ENCODE data around the gene C16orf46. TPM values are rescaled to one million over a fixed set of nuclear protein-coding genes. Genes with fewer than 3 reads are reported as not detected.

C16orf46 gene
- total and polyA plus RNA-seq, 2 donors: 0.63 to 2.4 TPM

GRCh38 chr16:81061871-81062608, 15.0 kb downstream of the C16orf46 start:
- Histone ChIP-seq H3K4me1 (ENCODE audit: insufficient read depth) (no peaks in the 10 kb centered on the region), H3K36me3 (ENCODE audit: insufficient read depth) (no peaks in the 10 kb centered on the region), H3K27ac (ENCODE audit: low read depth) (no peak overlapping the region), H3K4me3 (ENCODE audit: low read depth, low read length) (no peak overlapping the region)
- DNase-seq (ENCODE audit: extremely low spot score): no peak
- WGBS: 77% methylated on average over 10 of the region's 10 CpGs

GRCh38 chr16:81061307-81061640, 15.8 kb downstream of the C16orf46 start:
- WGBS: 83% methylated on average over 10 of the region's 10 CpGs
- Histone ChIP-seq H3K36me3 (ENCODE audit: insufficient read depth) (peaks cover 1% of the 10 kb centered on the region), H3K27ac (ENCODE audit: low read depth) (no peak overlapping the region), H3K4me3 (ENCODE audit: low read depth, low read length) (no peak overlapping the region), H3K4me1 (ENCODE audit: insufficient read depth) (no peaks in the 10 kb centered on the region)
- no peak for DNase-seq (ENCODE audit: extremely low spot score)

GRCh38 chr16:81060576-81061306, 16.3 kb downstream of the C16orf46 start:
- no peak for DNase-seq (ENCODE audit: extremely low spot score)
- Histone ChIP-seq H3K4me1 (ENCODE audit: insufficient read depth) (no peaks in the 10 kb centered on the region), H3K36me3 (ENCODE audit: insufficient read depth) (peaks cover 1% of the 10 kb centered on the region), H3K27ac (ENCODE audit: low read depth) (no peak overlapping the region), H3K4me3 (ENCODE audit: low read depth, low read length) (no peak overlapping the region)
- WGBS: 84% methylated on average over 14 of the region's 14 CpGs

DNA sequence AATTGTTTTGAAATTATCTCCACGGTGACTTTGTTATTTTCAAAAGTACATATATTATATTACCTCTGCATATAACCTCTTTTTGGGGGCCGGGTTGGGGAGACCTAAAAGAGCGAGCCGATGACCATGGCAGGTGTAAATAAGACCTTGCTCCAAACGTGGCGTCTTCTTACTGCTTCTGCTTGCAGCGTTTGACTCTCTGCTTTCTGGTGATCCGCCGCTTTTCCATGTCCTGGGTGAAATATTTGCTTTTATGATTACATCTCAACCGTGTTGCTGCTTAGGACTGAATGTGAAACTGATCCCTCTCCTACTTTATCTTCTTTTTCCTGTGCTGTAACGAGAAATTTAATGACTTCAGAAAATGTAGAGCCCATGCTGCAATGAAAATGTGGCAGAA, 23.3 kb downstream of the C16orf46 start:
- DNase-seq (ENCODE audit: extremely low spot score): no peak
- Histone ChIP-seq H3K4me1 (ENCODE audit: insufficient read depth) (no peaks in the 10 kb centered on the region), H3K36me3 (ENCODE audit: insufficient read depth) (peaks cover 1% of the 10 kb centered on the region), H3K27ac (ENCODE audit: low read depth) (no peak overlapping the region), H3K4me3 (ENCODE audit: low read depth, low read length) (no peak overlapping the region)
- WGBS: 70% methylated on average over 11 of the region's 11 CpGs

- Histone ChIP-seq H3K4me3 (ENCODE audit: low read depth, low read length) (no peak overlapping the region), H3K4me1 (ENCODE audit: insufficient read depth) (no peaks in the 10 kb centered on the region), H3K36me3 (ENCODE audit: insufficient read depth) (peaks cover 11% of the 10 kb centered on the region), H3K27ac (ENCODE audit: low read depth) (no peak overlapping the region)
- WGBS: 96% methylated on average over 2 of the region's 2 CpGs
- DNase-seq (ENCODE audit: extremely low spot score): no peak
Observed at GRCh38 chr16:81042821-81043220, 34.2 kb downstream of the C16orf46 start.

- WGBS: 90% methylated on average over 4 of the region's 4 CpGs
- DNase-seq (ENCODE audit: extremely low spot score): no peak
- Histone ChIP-seq H3K4me3 (ENCODE audit: low read depth, low read length) (no peak overlapping the region), H3K4me1 (ENCODE audit: insufficient read depth) (no peaks in the 10 kb centered on the region), H3K27ac (ENCODE audit: low read depth) (no peak overlapping the region), H3K36me3 (ENCODE audit: insufficient read depth) (peaks cover 11% of the 10 kb centered on the region)
Observed at GRCh38 chr16:81041696-81042095, 35.3 kb downstream of the C16orf46 start.

GRCh38 chr16:81040842-81041241, 36.2 kb downstream of the C16orf46 start:
- H3K4me1 ChIP-seq (ENCODE audit: insufficient read depth): no peaks in the 10 kb centered on the region
- no peak for DNase-seq (ENCODE audit: extremely low spot score)
- H3K4me3 ChIP-seq (ENCODE audit: low read depth, low read length): no peak overlapping the region
- H3K27ac ChIP-seq (ENCODE audit: low read depth): no peak overlapping the region
- H3K36me3 ChIP-seq (ENCODE audit: insufficient read depth): peaks cover 11% of the 10 kb centered on the region
- WGBS: 76% methylated on average over 5 of the region's 5 CpGs

GRCh38 chr16:81040131-81040530, 36.9 kb downstream of the C16orf46 start:
- WGBS: 92% methylated on average over 2 of the region's 2 CpGs

DNA sequence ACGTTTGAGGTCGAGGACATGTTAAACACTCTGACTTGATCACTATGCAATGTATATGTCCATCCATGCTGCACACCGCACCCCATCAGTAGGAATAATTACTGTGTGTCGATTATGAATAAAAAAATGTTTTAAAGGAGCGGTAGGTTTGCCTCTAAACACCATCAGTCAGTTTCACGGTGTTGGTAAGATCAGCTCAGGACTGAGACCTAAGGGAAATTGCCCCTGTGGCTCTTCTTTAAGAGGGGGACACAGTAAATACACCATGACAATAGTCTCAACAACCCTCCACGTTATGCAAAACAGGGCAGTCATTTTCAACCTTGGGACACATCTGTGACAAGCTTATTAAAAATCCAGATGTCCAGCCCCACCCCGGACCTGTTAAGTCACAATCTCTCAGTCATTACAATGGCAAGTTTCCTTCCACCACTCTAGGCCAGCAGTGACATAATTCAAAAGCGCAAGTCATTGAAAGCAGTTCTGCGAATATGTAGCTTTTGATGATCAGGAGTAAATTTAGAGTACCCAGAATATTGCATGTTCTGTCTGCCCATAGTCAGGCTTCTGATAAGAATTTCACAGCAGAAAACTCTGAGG, 40.2 kb downstream of the C16orf46 start:
- DNase-seq (ENCODE audit: extremely low spot score): no peak
- Histone ChIP-seq H3K4me1 (ENCODE audit: insufficient read depth) (no peaks in the 10 kb centered on the region), H3K36me3 (ENCODE audit: insufficient read depth) (peaks cover 3% of the 10 kb centered on the region), H3K27ac (ENCODE audit: low read depth) (no peak overlapping the region), H3K4me3 (ENCODE audit: low read depth, low read length) (peak overlapping the region; percentile 96)
- WGBS: 29% methylated on average over 10 of the region's 10 CpGs

More at GRCh38 chr16:81040131-81040530, 36.9 kb downstream of the C16orf46 start:
- H3K27ac ChIP-seq (ENCODE audit: low read depth): no peak overlapping the region
- peaks cover 11% of the 10 kb centered on the region for H3K36me3 ChIP-seq (ENCODE audit: insufficient read depth)
- H3K4me3 ChIP-seq (ENCODE audit: low read depth, low read length): no peak overlapping the region
- no peaks in the 10 kb centered on the region for H3K4me1 ChIP-seq (ENCODE audit: insufficient read depth)
- DNase-seq (ENCODE audit: extremely low spot score): no peak

DNA sequence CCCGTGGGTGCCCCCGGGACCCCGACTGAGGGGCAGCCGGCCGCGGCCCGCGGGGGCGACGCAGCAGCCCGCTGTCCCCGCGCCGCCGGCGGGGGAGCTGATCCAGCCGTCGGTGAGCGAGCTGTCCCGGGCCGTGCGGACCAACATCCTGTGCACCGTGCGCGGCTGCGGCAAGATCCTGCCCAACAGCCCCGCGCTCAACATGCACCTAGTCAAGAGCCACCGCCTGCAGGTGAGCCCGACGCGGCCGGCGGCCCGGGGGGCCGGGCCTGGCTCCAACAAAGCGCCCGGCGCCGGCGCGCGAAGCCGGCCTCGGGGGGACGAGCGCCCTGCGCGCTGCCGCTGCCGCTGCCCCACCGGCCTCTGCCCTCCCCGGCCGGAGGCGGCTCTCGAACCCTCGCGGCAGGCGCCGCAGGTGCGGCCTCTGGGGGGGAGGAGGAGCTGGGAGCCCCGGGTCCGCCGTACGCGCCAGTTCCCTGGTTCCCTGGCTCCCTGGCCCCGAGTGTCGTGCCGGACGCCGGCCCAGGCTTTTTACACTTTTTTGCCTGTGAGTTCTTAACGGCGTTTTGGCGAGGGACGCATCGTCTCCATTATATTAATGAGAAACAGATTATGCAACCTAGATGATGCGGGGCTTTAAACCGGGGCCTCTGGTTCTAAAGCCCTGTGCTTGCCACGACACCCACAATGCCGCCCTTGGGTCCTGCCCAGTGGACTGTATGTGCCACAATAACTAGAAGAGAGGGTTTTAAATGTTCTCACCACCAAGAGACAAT, 40.9 kb downstream of the C16orf46 start:
- peak overlapping the region; percentile 96 for H3K4me3 ChIP-seq (ENCODE audit: low read depth, low read length)
- H3K27ac ChIP-seq (ENCODE audit: low read depth): peak overlapping the region; percentile 69
- H3K36me3 ChIP-seq (ENCODE audit: insufficient read depth): no peaks in the 10 kb centered on the region
- no peak for DNase-seq (ENCODE audit: extremely low spot score)
- H3K4me1 ChIP-seq (ENCODE audit: insufficient read depth): no peaks in the 10 kb centered on the region
- WGBS: under 1% methylated on average over 80 of the region's 80 CpGs

- Histone ChIP-seq H3K36me3 (ENCODE audit: insufficient read depth) (no peaks in the 10 kb centered on the region), H3K27ac (ENCODE audit: low read depth) (peak within 1 kb of the TSS; percentile 69), H3K4me1 (ENCODE audit: insufficient read depth) (no peaks in the 10 kb centered on the region), H3K4me3 (ENCODE audit: low read depth, low read length) (peak within 1 kb of the TSS; percentile 96)
- DNase-seq (ENCODE audit: extremely low spot score): peak; percentile 33
- WGBS: 5% methylated on average over 54 of the region's 54 CpGs
Observed at GRCh38 chr16:81035398-81035974, 41.6 kb downstream of the C16orf46 start, which contains the start of gene ATMIN. ATMIN (plus strand) TSS chr16:81035842; CDS start chr16:81035871, 29 bp downstream.

DNA sequence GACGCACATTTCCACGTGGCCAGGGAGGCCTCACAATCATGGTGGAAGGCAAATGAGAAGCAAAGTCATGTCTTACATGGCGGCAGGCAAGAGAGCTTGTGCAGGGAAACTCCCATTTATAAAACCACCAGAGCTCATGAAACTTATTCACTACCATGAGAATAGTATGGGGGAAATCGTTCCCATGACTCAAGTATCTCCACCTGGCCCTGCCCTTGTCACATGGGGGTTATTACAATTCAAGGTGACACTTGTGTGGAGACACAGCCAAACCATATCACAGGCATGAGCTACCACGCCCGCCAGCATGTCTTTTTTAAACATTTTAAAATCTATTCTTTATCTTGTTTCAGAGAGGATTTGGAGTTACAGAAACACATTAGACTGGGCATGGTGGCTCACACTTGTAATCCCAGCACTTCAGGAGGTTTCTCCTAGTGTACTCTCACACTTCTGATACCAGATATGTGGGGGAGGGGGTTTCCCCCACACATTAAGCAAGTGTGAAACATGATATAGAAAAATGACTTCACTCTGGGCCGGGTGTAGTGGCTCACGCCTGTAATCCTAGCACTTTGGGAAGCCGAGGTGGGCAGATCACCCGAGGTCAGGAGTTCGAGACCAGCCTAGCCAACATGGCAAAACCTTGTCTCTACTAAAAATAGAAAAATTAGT, 47.0 kb downstream of the C16orf46 start:
- no peaks in the 10 kb centered on the region for H3K4me1 ChIP-seq (ENCODE audit: insufficient read depth)
- H3K27ac ChIP-seq (ENCODE audit: low read depth): no peak overlapping the region
- no peak overlapping the region for H3K4me3 ChIP-seq (ENCODE audit: low read depth, low read length)
- 95% methylated on average over 11 of the region's 11 CpGs for WGBS
- no peak for DNase-seq (ENCODE audit: extremely low spot score)
- no peaks in the 10 kb centered on the region for H3K36me3 ChIP-seq (ENCODE audit: insufficient read depth)

DNA sequence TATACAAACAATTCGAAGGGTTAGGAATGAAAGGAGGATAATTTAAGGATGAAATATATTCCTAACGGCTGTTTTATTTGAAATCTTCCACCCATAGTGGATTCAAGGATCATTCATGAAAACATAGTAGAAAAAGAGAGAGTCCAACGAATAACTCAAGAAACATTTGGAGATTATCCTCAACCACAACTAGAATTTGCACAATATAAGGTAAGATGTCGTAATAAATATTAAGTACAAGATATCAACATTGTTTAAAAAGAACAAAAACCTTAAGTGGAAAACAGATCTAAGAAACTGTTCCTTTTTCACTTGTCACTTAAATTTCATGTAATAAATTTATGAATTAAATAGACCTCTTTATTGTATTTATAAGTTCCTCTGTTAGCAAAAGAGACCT, 50.6 kb downstream of the C16orf46 start:
- Histone ChIP-seq H3K27ac (ENCODE audit: low read depth) (no peak overlapping the region), H3K4me1 (ENCODE audit: insufficient read depth) (no peaks in the 10 kb centered on the region), H3K4me3 (ENCODE audit: low read depth, low read length) (no peak overlapping the region), H3K36me3 (ENCODE audit: insufficient read depth) (peaks cover 1% of the 10 kb centered on the region)
- 88% methylated on average over 4 of the region's 4 CpGs for WGBS
- DNase-seq (ENCODE audit: extremely low spot score): no peak
